CD4-positive, alpha-beta T cell treated with Interleukin-21 for 1 hour (primary cell): ENCODE data around the gene ITIH3.

Experiments used
- DNase-seq: peaks from one replicate; pipeline ENCODE4 v3.0.0-alpha.2; 2020

Gene ITIH3

DNA sequence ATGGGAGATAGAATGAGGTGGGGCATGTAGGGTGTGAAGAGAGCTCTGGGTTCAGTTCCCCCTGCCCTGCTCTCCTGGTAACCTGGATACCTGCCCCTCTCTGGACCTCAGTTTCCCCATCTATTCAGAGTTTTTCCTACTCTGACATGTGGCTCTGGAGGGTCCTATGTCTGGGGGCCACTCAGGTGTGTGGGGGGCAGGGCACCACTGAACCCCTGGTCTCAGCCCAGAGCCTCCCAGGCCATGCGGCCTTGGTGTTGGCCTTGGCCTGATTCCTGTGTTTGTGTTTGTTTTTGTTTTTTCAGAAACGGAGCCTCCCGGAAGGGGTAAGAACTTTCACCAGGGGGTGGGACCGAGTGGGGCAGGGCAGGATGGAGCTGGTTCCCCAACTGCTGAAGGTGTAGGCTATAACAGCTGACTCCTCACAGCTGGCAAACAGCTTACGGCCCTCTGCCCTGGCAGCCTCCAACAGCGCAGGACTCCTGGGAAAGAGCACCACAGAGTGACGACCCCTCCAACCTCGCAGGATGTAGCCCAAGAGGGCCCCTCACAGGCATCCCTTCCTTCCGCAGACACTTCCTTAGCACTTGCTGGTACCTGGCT, 803 bp downstream of the ITIH3 start:
- DNase-seq = no peak

DNA sequence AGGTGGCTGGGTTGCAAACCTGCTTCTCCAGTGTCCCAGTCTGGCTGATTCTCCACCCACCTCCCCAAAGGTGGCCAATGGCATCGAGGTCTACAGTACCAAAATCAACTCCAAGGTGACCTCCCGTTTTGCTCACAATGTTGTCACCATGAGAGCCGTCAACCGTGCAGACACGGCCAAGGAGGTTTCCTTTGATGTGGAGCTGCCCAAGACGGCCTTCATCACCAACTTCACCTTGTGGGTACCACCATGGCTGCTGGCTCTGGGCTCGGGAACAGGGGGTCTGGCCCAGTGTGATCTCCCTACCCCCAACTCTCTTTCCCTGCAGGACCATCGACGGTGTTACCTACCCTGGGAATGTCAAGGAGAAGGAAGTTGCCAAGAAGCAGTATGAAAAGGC, 1.8 kb downstream of the ITIH3 start:
- DNase-seq = no peak

DNA sequence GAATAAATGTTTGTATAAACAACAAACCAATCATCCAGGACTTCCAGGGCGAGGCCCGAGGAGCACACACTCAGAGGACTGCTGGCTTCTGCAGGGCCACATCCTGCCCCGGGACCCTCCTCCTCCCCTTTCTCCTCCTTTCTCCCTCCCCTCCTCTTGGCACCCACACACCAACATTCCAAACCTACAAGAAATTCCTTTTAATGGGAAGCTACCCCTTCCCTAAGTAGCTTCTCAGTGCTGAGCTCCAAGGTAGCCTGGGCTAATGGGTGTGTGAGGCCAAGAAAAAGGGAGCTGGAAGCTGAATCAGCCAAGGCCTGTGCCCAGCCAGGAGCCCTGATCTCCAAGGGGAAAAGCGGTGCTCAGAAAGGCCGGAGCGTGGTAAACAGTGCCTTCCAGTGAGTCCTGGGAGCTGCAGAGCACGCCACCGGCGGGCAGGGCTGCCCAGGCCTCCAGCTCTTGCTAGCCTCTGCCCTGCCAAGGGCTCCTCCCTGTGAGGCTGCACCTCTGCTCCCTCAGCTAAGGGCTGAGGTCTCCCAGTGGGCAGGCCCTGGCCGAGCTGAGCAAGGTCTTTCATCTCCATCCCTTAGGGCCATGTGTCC, 3.9 kb downstream of the ITIH3 start:
- DNase-seq = no peak

DNA sequence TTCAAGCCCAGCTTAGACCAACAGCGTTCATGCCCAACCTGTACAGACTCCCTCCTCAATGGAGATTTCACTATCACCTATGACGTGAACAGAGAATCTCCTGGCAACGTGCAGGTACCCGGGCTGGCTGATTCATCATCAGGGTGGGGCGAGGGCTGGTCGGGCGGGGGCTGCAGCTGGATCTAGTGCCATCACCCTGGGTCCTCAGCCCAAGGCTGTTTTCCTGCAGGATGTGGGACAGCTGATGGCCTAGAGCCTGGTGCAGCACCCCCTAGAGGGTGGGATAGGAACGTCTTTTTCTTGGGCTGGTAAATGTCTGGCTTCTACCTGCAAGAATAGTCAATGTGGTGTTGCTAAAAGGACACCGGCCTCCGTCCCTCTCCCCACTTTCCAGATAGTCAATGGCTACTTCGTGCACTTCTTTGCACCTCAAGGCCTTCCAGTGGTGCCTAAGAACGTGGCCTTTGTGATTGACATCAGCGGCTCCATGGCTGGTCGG, 4.4 kb downstream of the ITIH3 start:
- DNase-seq = no peak

DNA sequence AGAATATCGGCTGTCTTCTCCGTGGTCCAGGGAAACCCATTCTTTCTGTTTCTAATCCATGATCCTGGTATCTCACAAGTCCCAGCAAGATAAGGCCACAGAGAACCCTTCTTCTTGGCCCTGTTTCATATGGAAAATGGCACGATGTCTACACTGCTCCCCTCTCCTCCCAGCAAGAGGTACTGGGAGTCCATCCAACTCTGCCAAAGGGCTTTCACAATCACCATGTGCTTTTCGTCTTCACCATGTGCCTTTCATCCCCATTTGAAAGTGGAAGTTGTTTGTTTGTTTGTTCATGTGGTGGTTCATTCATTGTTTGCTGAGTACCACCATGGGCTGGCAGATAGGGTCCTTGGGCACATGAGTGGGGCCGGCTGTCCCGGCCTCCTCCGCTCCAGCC, 5.5 kb downstream of the ITIH3 start:
- DNase-seq = no peak

DNA sequence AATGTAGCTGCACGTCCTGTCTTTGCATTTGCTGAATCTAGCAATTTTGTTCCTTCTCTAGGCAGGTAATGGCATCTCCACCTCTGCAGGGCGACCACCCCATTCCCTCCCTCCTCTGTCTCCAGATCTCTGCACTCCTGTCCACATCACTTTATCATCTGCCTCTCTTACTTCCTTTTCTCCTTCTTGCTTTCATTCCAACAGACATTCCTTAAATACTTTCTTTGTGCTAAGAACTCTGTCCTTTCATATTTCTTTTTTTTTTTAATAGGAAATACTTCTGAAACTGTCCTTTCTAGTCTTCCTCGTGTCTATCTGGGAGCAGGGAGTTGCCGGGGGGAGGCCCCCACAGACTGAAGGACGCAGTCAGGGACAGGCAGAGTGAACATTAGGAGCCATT, 7.2 kb downstream of the ITIH3 start:
- DNase-seq = no peak

DNA sequence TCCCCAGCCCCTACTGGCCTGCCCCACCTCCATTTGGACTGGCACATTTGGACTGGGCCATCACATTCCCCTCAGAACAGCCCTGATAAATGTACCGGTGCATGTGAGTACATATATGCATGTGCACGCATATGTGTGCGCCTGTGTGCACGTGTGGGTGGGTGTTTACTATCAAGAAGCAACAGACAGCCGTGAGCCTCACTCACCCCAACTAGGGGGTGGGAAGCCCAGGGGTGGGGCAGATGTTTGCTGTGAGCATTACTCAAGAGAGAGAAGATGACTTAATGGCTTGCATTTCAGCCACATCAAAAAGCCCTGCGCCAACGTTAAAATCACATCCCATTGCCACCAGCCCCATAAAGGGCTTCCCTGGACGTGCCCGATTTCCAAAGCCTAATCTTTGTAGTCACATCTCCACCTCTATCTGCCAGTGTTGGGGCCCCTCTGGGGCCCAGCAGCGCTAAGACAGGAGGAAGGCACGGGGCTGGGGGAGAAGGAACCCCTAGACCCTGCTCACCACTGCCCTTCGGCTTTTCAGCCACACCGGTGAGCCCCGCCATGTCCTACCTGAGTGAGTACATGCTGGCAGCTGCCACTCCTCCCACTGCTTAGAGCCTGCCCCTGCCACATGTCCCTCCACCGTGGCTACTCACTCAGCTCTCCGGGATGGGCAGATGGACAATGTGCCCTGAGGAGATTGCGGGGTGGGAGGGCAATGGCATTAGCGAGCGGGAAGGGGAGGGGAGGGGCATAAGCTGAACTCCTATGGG, 10.9 kb downstream of the ITIH3 start:
- DNase-seq = no peak

DNA sequence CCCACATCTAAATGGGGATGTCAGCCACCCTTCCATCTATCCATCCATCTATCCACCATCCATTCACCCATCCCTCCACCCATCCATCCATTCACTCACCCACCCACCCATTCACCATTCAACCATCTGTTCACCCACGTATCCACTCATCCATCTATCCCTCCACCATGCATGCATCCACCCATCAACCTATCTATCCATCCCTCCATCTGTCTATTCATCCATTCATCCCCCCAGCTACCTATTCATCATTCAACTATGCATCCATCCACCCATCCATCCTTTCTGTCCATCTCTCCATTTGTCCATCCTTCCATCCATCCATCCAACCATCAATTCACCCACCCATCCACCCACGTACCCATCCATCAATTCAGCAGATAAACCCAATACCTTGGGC, 14.6 kb downstream of the ITIH3 start:
- no peak for DNase-seq

DNA sequence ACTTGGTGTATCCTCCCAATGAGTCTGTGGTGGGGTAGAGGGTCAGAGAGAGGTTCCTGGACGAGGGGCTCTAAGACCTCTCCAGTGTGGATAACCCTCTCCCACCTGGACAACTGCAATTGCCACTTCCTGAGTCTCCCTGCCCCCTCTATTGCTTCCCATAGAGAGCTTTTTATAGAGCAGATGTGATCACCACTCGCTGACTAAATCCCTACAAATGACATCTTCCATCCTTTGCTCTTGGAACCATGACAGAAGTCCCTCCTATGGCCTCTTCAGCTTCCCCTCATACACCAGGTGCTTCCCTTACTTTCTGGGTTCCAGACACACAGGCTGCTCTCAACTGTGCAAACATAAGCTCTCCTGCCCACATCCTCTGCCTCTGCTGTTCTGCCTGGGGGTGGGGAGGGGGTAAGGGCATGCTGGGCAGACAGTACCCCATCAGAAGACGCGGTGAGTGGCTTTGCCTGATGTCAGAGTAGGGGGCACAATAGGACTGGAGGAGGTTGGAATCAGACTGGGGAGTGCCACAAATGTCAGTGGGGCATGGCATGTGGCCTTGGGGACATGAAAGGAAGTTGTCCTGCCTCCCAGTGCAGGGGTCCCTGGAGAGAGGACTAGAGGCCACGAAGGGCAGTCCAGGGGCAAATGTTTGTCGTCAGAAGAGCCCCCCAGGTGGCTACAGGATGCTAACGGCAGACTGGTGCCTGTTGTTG, 15.2 kb downstream of the ITIH3 start:
- DNase-seq = no peak

DNA sequence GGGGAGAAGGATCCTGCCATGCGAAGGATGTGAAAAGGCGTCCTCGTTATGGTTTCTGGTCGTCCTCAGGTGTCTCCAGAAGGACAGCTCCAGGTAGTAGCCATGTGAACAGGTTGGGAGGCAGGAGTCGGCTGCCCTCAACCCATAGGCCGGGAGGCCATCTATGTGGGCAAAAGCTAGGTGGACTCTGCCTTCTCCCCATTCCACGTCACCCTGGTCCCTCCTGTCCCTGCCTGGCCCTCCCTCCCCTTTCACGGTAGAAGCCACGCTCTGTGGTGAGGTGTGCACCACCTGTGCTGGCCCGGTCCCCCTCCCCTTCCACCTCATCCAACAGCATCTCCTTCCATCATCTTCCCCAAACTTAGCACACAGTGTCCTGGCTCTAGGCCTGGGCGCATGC, 16.3 kb downstream of the ITIH3 start:
- DNase-seq = no peak

DNA sequence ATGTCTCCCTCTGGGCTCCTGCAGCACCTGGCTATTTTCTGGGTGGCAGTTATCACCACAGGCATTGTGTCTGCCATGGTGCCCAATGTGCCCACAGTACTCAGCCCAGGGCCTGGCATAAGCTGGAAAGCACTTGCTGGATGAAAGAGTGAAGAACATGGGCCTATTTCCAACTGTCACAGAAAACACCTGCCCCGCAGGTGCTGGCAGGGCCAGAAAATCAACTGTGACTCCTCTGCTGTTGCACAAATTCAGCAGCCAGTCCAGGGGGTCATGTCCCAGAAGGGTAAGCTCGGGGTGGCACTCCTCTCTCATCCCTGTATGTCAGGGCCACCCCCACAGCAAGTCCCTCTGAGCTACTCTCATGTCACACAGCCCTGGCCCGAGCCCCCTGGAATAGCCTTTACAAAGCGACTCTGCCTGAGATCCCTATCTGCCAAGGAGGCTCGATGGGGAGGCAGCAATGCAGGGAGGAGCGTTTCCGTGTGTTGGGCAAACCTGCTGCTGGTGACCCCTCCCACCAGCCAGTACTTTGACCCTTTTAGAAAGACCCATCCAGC, 16.9 kb downstream of the ITIH3 start:
- DNase-seq = no peak

DNA sequence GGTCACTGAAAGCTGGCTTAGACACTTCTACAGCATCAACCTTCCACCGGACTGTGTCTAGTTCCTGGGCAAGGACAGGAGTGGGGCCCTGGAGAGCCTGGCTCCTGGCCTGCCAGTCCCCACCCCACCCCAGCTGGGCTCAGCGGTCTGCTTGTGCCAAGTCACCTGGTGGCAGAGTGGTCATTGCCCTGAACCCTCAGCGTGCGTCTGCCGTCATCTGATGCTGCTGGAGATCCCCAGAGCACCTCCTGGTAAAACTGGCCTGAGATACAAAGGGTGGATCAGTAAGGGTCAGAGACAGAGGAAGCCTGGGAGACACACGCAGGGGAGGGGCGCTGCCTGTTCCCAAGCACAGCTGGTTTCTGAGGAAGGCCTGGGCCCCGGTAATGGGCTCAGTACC, 19.2 kb downstream of the ITIH3 start:
- no peak for DNase-seq

DNA sequence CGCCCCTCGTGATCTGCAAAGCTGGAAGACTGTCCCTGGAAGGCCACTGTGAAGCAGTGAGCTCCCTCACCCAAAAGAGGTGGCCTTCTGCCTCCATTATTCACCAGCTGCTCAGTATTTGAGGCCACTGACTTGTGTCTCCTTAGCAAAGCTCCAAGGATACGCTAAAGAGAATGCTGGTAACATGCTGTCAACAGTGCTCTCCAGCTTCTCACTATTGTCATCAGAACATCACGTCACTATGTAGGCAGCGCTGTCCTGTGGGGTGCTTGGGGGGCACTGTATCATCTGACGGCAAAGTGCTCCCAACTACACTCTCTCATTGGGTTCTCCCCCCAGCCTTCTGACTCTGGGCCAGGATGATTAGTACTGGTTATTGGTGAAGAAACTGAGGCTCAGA, 21.6 kb downstream of the ITIH3 start:
- no peak for DNase-seq

DNA sequence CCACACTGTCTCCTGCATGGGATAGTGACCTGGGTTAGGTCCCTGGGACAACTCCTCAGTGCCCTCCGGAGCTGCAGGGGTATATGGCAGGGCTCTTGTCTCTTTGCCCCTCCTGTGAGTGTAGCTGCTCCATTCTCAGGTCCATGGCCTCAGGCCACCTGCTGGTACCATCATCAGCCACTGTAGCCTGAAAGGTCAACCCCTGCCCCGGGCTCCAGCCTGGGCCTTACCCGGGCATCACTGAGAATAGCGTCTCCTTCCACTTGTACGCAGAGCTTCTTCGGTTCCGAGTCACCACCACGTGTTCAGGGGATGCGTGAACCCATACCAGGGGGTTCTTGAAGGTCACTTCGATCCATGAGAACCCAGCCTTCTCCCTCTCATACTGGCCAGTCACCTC, 22.1 kb downstream of the ITIH3 start:
- no peak for DNase-seq

DNA sequence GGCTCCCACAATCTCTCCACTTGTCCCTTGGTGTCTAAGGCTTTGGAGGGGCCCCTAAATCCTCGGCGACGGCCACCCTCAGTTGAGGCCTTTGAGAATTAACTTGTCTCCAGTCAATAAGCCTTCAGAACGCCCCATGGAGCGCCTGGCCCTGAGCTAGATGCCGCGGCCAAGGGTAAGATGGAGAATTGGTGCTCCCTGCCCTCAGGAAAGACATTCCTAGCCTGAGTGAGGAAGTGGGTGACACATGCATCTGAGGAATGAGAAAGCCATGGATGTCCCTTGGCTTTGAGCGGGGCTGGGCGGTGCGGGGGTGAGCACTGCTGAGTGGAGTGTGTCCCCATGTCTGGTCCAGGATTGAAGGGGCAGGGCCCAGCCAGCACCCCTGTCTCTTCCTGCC, 22.6 kb downstream of the ITIH3 start:
- DNase-seq = no peak

DNA sequence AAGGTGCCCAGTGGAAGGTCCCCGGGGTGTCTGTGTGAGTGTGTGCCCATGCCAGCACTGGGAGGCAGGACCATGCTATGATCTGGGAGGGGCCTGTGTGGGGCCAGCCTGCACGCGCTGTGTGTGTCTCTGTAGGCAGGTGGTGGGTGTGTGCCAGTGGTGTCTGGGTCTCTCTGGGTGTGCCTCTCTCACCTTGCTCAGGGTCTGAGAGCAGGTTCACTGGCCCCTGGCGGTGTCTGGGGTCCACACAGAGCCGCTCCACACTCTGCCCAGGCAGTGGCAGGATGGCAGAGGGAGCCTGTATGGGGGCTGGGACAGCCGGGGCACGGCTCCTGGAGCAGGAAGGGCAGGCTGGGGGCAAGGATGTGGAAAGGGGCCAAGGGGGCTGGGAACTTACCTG, 23.3 kb downstream of the ITIH3 start:
- DNase-seq = no peak

DNA sequence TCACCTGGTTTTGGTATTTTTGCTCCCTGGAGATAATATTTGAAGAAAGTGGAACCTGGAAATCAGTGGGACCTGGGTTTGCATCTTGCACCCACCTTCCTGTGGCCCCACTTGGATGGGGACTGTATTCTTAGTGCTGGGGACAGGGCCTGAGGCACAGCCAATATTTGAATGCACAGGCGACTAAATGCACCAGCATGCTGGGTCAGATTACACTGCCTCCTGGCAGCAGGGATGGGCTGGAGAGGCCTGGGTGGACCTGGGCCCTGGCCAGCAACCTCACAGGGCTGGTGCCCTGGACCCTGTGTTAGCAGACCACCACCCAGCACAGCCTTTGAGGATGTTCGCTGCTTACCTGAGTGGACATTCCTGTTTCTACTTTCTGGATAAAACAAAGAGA, 25.3 kb downstream of the ITIH3 start:
- DNase-seq = no peak

DNA sequence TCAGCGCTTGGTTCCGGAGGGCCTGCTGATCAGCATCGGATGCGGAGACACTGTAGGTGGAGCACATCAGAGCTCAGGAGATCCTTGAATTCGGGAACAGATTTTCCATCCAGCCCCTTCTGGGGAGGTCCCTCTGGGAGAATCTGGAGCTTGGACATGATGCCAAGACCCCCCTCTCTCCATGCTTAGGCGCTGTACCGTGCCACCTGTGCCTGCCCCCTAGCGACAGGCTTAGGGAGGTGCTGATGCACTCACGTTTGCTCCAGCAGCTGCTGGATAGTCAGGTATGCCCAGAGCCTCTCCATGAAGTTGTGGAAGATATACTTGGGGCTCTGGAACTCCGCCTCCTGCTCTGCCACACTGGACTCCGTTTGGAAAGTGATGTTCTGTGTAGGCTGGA, 26.1 kb downstream of the ITIH3 start:
- peak; percentile 5 for DNase-seq

DNA sequence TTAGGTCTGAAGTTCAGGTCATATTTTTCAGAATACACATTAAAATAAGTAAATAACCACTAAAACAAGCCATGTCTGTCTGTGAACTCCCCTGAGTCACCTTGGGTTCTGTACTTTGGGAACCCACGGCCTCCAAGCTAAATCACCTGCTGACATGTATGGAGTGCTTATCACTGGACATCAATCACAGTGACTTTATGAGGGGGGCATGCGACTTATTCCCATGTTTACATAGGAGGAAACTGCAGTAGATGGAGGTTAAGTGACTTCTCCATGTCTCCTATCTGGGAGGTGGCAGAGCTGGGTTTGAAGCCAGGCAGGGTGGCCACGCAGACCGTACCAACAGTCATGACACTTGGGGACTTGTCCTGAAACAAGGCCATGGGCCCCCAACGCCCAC, 27.8 kb downstream of the ITIH3 start:
- DNase-seq = no peak

DNA sequence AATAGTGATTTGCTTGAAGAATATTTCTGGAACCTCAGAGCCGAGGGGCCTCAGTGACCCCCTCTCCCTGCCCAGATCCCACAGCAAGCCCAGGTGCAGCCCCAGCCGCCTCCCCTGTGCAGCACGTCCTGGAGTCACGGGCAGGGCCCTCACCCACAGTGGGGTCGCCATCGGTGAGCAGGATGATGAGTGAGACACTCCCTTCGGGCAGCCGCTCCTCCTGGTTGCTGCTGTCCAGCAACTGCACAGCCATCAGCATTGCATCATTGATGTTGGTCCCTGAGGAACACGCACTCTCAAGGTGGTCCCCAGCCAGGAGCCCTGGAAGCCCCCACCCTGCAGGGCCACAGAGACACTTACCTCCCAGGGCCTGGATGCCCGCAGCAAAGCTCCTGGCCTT, 29.4 kb downstream of the ITIH3 start:
- no peak for DNase-seq

DNA sequence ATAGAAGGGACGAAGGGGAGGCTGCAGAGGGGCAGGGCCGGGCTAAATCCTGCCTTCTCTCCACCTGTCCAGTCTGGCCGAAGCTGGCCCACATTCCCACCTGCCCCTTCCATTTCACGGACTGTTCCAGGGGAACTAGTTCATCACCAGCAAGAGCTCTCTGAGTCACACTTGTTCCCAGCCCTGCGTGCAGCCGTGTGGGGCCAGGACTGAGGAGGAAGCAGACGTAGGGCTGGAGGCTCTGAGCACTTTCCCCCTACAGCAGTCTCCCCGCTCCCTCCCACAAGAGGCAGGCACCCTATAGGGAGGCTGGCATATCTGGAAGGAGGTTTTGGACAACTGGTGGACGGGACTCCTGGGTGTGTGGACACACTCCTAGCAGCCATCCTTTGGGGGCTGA, 32.8 kb downstream of the ITIH3 start:
- DNase-seq = no peak

DNA sequence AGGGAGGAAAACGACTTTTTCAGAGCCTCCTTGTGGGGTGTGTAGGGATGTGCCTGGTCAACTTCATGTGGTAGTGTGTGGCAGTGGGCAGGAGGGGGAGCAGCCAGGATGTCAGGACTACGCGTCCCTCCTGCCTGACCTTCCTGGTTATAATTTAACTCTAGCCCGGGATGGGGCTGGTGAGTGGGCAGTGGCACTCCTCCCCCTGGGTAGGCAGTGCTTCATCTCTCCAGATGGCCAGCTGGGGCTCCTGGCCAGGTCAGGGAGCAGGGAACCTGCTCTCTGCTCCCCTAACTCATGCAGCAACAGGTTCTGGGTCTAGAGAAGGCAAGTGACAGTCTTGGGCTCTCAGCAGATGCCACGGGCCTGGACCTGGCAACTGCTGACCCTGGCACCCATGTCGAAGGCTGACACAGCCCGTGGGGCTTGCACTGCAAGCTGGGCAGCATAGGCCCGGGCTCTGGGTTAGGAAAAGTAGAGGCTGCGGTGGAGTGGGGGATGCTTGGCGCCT, 33.3 kb downstream of the ITIH3 start:
- DNase-seq = no peak

DNA sequence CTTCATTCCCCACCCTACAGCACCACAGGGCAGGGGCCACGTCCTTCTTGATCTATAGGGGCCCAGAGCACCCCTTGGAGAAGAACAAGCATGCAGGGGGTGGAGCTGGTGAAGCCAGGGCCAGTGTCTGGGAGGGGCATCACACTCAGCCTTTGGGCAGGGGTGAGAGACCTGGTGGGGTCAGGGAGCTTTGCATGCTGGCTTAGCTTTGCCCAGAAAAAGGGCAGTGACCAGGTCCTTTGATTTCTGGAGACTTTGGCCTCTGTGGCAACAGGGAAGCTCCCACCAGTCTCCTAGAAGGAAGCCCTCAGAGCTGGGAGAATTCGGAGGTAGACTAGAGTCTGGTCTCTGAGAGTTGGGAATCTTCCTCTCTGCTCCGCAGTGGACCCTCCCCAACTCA, 34.9 kb downstream of the ITIH3 start:
- DNase-seq = no peak
